ENCODE results near the gene NLE1. TPM values are rescaled to one million over a fixed set of nuclear protein-coding genes. Genes with fewer than 3 reads are reported as not detected.
A peak's percentile ranks its signal among the peaks of the same experiment; 100 is the strongest.
"Not testable (repeated sequence)": the region's sequence is repeated elsewhere in the genome, so short reads cannot be mapped to it uniquely, and the experiment has no call there.

Gene NLE1
- total RNA-seq, 1 donor from 2014 or later: 17.6 TPM

GRCh38 chr17:35129154-35129972 lies 12.7 kb downstream of the NLE1 start:
- DNase-seq (ENCODE audit: low spot score): peak; percentile 76

- peak; percentile 92 for DNase-seq (ENCODE audit: low spot score)
Measured at GRCh38 chr17:35127751-35128514, 14.2 kb downstream of the NLE1 start.

GRCh38 chr17:35121315-35121714 lies 20.8 kb downstream of the NLE1 start, which contains the start of gene FNDC8:
Gene FNDC8, plus strand, starts transcription at chr17:35121615. Its CDS starts 79 bp downstream, at chr17:35121694.
- DNase-seq (ENCODE audit: low spot score): no peak

- peak; percentile 72 for DNase-seq (ENCODE audit: low spot score)
Measured at GRCh38 chr17:35119370-35120165, 22.5 kb downstream of the NLE1 start, which contains the start of gene RAD51D. Gene RAD51D, minus strand, starts transcription at chr17:35119860. Its CDS starts 247 bp downstream, at chr17:35119613.

- DNase-seq (ENCODE audit: low spot score): no peak
Measured at GRCh38 chr17:35117984-35118383, 24.1 kb downstream of the NLE1 start.

- no peak for DNase-seq (ENCODE audit: low spot score)
Measured at GRCh38 chr17:35116845-35117244, 25.3 kb downstream of the NLE1 start.

- DNase-seq (ENCODE audit: low spot score): not testable (repeated sequence)
Measured at GRCh38 chr17:35110791-35111190, 31.3 kb downstream of the NLE1 start.

- DNase-seq (ENCODE audit: low spot score): no peak
Measured at GRCh38 chr17:35104844-35105450, 37.2 kb downstream of the NLE1 start.

GRCh38 chr17:35103271-35103670 lies 38.8 kb downstream of the NLE1 start:
- DNase-seq (ENCODE audit: low spot score): no peak

GRCh38 chr17:35101725-35102124 lies 40.4 kb downstream of the NLE1 start:
- no peak for DNase-seq (ENCODE audit: low spot score)

GRCh38 chr17:35101036-35101435 lies 41.1 kb downstream of the NLE1 start:
- DNase-seq (ENCODE audit: low spot score): no peak

- DNase-seq (ENCODE audit: low spot score): no peak
Measured at GRCh38 chr17:35099908-35100307, 42.2 kb downstream of the NLE1 start.

- no peak for DNase-seq (ENCODE audit: low spot score)
Measured at GRCh38 chr17:35097776-35098175, 44.3 kb downstream of the NLE1 start.

- DNase-seq (ENCODE audit: low spot score): no peak
Measured at GRCh38 chr17:35095741-35096140, 46.4 kb downstream of the NLE1 start.

- peak; percentile 9 for DNase-seq (ENCODE audit: low spot score)
Measured at GRCh38 chr17:35094902-35095301, 47.2 kb downstream of the NLE1 start.

- DNase-seq (ENCODE audit: low spot score): not testable (repeated sequence)
Measured at GRCh38 chr17:35090707-35091106, 51.4 kb downstream of the NLE1 start.

GRCh38 chr17:35089586-35090296 lies 52.4 kb downstream of the NLE1 start:
- DNase-seq (ENCODE audit: low spot score): peak; percentile 45

- peak; percentile 87 for DNase-seq (ENCODE audit: low spot score)
Measured at GRCh38 chr17:35088881-35089585, 53.1 kb downstream of the NLE1 start.

GRCh38 chr17:35088356-35088880 lies 53.7 kb downstream of the NLE1 start:
- DNase-seq (ENCODE audit: low spot score): peak; percentile 71

Data from umbilical cord (tissue), 2 donors.